ENCODE results near the gene OR6B1. TPM values are rescaled to one million over a fixed set of nuclear protein-coding genes. Genes with fewer than 3 reads are reported as not detected.

The OR6B1 gene
- not detected in 2 replicates for total RNA-seq

DNA sequence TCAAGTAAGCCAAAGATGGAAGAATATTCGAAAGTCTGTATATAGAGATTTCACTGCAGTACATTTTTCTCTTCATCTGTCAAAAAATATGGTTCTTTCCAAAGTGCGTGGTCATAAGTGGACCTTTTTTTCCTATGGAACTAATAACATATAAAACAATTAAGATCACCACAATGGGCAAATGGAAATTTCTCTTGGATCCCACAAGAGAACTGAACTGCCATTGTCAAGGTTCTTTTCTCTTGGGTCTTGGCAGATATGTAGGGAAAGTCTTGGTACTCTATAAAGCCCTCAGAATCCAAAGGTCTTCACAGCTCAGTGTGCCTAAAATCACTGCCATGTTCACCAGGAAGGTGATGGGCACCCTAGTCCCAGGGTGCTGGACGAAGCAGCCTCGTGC lies at the start of gene OR6B1:
Gene OR6B1 (plus strand): TSS at position 301 of the 400 bp plus-strand sequence. CDS start 3,677 bp downstream, outside the sequence.
- no peaks in the 10 kb centered on the region for H3K36me3 Mint-ChIP-seq (ENCODE audit: low read depth)
- no peak for DNase-seq (ENCODE audit: low spot score)
- H3K27me3 Mint-ChIP-seq (ENCODE audit: insufficient read depth): peaks cover 2% of the 10 kb centered on the region
- H3K4me1 Mint-ChIP-seq (ENCODE audit: low read depth): no peaks in the 10 kb centered on the region
- intact Hi-C loops (cut with micrococcal nuclease): no loop called here
- no peak within 1 kb of the TSS for H3K27ac Mint-ChIP-seq
- no peak within 1 kb of the TSS for H3K4me3 Mint-ChIP-seq
- H3K9me3 Mint-ChIP-seq: no peaks in the 10 kb centered on the region

- no peak overlapping the region for H3K27ac Mint-ChIP-seq
- H3K36me3 Mint-ChIP-seq (ENCODE audit: low read depth): no peaks in the 10 kb centered on the region
- H3K9me3 Mint-ChIP-seq: no peaks in the 10 kb centered on the region
- H3K4me3 Mint-ChIP-seq: no peak overlapping the region
- DNase-seq (ENCODE audit: low spot score): no peak
- intact Hi-C loops (cut with micrococcal nuclease): no loop called here
- H3K27me3 Mint-ChIP-seq (ENCODE audit: insufficient read depth): peaks cover 8% of the 10 kb centered on the region
- H3K4me1 Mint-ChIP-seq (ENCODE audit: low read depth): no peaks in the 10 kb centered on the region
These were observed 46.7 kb upstream of the OR6B1 start for GRCh38 chr7:143953421-143953820.

DNA sequence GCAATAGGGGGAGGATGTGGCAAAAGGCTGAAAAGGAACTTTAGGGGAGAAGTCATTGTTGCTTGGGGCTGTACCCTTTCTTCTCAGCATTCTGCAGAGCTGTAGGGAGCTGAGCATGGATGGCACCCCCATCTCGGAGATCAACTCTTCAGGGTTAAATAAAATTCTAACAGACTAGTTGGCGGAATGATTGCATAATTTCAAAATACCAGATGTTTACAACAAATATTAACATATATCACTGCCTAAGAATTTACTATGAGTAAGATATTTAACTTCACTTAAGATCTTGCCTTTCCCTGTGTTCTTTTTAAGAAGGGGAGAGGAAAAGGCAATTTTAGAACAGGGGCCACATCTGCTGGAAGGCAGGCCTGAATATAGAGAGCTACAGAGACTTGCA lies 46.0 kb upstream of the OR6B1 start:
- Mint-ChIP-seq H3K4me1 (ENCODE audit: low read depth) (no peaks in the 10 kb centered on the region), H3K9me3 (no peaks in the 10 kb centered on the region), H3K27ac (no peak overlapping the region), H3K4me3 (no peak overlapping the region), H3K36me3 (ENCODE audit: low read depth) (no peaks in the 10 kb centered on the region), H3K27me3 (ENCODE audit: insufficient read depth) (peaks cover 7% of the 10 kb centered on the region)
- intact Hi-C loops (cut with micrococcal nuclease): no loop called here
- no peak for DNase-seq (ENCODE audit: low spot score)

- H3K36me3 Mint-ChIP-seq (ENCODE audit: low read depth): no peaks in the 10 kb centered on the region
- no peaks in the 10 kb centered on the region for H3K4me1 Mint-ChIP-seq (ENCODE audit: low read depth)
- peaks cover 7% of the 10 kb centered on the region for H3K27me3 Mint-ChIP-seq (ENCODE audit: insufficient read depth)
- H3K27ac Mint-ChIP-seq: no peak within 1 kb of the TSS
- no peak within 1 kb of the TSS for H3K4me3 Mint-ChIP-seq
- intact Hi-C loops (cut with micrococcal nuclease): no loop called here
- H3K9me3 Mint-ChIP-seq: no peaks in the 10 kb centered on the region
- no peak for DNase-seq (ENCODE audit: low spot score)
These were observed 45.6 kb upstream of the OR6B1 start, which contains the start of gene OR2F1 for GRCh38 chr7:143954544-143954943. OR2F1 (plus strand) TSS chr7:143954844; CDS start chr7:143959971, 5,127 bp downstream.

DNA sequence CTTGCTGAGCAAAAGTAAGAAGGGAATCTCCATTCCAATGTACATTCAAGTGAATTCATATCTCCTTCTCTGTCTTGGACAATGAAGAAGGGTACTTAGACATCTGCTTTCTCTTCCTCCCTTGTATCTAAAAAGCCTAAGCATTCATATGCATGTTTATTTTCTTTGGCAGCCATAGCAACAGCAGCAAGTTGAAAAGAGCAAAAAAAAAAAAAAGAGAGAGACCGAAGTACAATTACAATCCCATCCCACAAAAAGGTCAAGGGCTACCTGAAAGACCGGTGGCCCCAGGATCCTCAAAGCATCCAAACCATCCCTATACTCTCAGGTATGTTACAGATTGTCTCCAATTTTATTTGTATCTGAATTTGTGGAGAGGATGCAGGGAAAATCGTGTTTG lies 41.3 kb upstream of the OR6B1 start:
- Mint-ChIP-seq H3K4me1 (ENCODE audit: low read depth) (no peaks in the 10 kb centered on the region), H3K27ac (no peak overlapping the region), H3K27me3 (ENCODE audit: insufficient read depth) (peaks cover 4% of the 10 kb centered on the region), H3K9me3 (no peaks in the 10 kb centered on the region), H3K4me3 (no peak overlapping the region), H3K36me3 (ENCODE audit: low read depth) (no peaks in the 10 kb centered on the region)
- DNase-seq (ENCODE audit: low spot score): no peak
- intact Hi-C loops (cut with micrococcal nuclease): no loop called here

GRCh38 chr7:143960813-143961610 lies 39.1 kb upstream of the OR6B1 start:
- Mint-ChIP-seq H3K9me3 (no peaks in the 10 kb centered on the region), H3K27ac (no peak overlapping the region), H3K4me3 (no peak overlapping the region), H3K4me1 (ENCODE audit: low read depth) (no peaks in the 10 kb centered on the region), H3K27me3 (ENCODE audit: insufficient read depth) (peaks cover 6% of the 10 kb centered on the region), H3K36me3 (ENCODE audit: low read depth) (no peaks in the 10 kb centered on the region)
- intact Hi-C loops (cut with micrococcal nuclease): no loop called here
- no peak for DNase-seq (ENCODE audit: low spot score)

GRCh38 chr7:143965280-143965679 lies 34.8 kb upstream of the OR6B1 start:
- Mint-ChIP-seq H3K4me3 (no peak overlapping the region), H3K27ac (no peak overlapping the region), H3K36me3 (ENCODE audit: low read depth) (no peaks in the 10 kb centered on the region), H3K27me3 (ENCODE audit: insufficient read depth) (peaks cover 2% of the 10 kb centered on the region), H3K4me1 (ENCODE audit: low read depth) (no peaks in the 10 kb centered on the region), H3K9me3 (no peaks in the 10 kb centered on the region)
- intact Hi-C loops (cut with micrococcal nuclease): no loop called here
- DNase-seq (ENCODE audit: low spot score): no peak

- Mint-ChIP-seq H3K27ac (no peak overlapping the region), H3K36me3 (ENCODE audit: low read depth) (no peaks in the 10 kb centered on the region), H3K9me3 (no peaks in the 10 kb centered on the region), H3K27me3 (ENCODE audit: insufficient read depth) (peaks cover 2% of the 10 kb centered on the region), H3K4me3 (no peak overlapping the region), H3K4me1 (ENCODE audit: low read depth) (no peaks in the 10 kb centered on the region)
- no peak for DNase-seq (ENCODE audit: low spot score)
- intact Hi-C loops (cut with micrococcal nuclease): no loop called here
These were observed 32.7 kb upstream of the OR6B1 start for GRCh38 chr7:143967398-143967797.

DNA sequence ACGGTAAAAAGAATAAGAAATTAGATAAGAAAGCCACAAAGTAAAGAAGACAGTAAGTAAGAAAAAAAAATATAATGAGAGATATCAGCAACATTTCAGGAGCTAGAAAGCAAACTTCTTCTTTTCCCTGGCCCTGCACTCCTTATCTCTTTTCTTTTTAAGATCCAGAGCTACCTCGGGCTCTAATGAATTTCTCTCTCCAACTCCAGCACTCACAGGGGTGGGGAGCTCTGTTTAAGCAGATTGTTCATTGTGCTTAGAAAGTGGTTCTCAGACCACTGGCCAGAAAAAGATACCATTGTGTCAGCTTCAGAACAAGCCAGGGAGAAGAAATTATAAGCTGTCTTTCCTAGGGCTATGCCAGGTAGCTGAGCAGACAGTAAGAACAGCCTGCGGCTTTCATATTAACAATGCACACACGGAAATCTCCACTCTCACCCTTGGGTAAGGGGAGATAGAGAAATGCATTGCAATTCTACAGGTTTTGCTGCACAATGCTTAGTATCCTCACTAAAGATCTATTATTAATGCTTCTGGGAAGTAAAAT lies 26.2 kb upstream of the OR6B1 start:
- Mint-ChIP-seq H3K36me3 (ENCODE audit: low read depth) (no peaks in the 10 kb centered on the region), H3K9me3 (no peaks in the 10 kb centered on the region), H3K27ac (no peak overlapping the region), H3K4me1 (ENCODE audit: low read depth) (no peaks in the 10 kb centered on the region), H3K4me3 (no peak overlapping the region), H3K27me3 (ENCODE audit: insufficient read depth) (no peaks in the 10 kb centered on the region)
- no peak for DNase-seq (ENCODE audit: low spot score)
- intact Hi-C loops (cut with micrococcal nuclease): no loop called here

DNA sequence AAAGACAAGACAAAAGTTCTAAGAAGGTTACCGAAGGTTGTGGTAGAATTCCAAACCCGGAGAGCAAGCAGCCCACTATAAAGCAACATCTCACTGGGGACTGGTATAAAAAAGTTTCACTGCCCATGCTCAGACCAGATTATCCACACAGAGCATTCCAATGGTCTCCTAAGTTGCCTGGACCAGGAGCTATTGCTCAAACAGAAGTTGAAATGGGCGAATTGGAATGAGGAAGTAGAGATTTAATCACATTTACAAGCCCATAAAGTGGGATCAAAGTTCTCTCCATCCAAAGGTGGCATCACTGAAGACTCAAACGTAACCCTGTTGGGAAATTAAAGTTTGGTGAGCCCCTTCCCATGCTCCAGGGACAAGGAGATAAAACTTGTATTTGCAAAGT lies 25.7 kb upstream of the OR6B1 start:
- H3K4me1 Mint-ChIP-seq (ENCODE audit: low read depth): no peaks in the 10 kb centered on the region
- H3K36me3 Mint-ChIP-seq (ENCODE audit: low read depth): no peaks in the 10 kb centered on the region
- intact Hi-C loops (cut with micrococcal nuclease): no loop called here
- H3K4me3 Mint-ChIP-seq: no peak overlapping the region
- H3K27ac Mint-ChIP-seq: no peak overlapping the region
- H3K9me3 Mint-ChIP-seq: no peaks in the 10 kb centered on the region
- H3K27me3 Mint-ChIP-seq (ENCODE audit: insufficient read depth): no peaks in the 10 kb centered on the region
- no peak for DNase-seq (ENCODE audit: low spot score)

DNA sequence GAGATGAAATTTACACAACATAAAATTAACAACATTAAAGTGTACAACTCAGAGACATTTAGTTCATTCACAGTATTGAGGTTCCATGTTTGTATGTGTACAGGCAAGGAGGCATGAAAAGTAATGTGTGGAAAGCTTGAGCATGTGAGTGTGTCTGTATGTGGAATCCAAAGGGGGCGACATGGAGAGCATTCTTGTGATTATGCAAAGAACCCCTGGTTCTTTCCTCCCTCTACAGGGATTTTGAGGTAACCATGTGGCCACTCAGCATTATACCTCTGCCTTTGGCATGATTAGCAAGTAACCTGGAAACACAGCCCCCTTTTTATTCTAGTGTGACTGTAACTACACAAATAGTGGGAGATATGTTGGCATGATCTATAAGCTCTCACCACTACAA lies 24.5 kb upstream of the OR6B1 start:
- no peaks in the 10 kb centered on the region for H3K27me3 Mint-ChIP-seq (ENCODE audit: insufficient read depth)
- no peak for DNase-seq (ENCODE audit: low spot score)
- no peak overlapping the region for H3K27ac Mint-ChIP-seq
- H3K4me1 Mint-ChIP-seq (ENCODE audit: low read depth): no peaks in the 10 kb centered on the region
- intact Hi-C loops (cut with micrococcal nuclease): no loop called here
- H3K4me3 Mint-ChIP-seq: no peak overlapping the region
- no peaks in the 10 kb centered on the region for H3K9me3 Mint-ChIP-seq
- H3K36me3 Mint-ChIP-seq (ENCODE audit: low read depth): no peaks in the 10 kb centered on the region

GRCh38 chr7:143978585-143978984 lies 21.5 kb upstream of the OR6B1 start:
- intact Hi-C loops (cut with micrococcal nuclease): no loop called here
- Mint-ChIP-seq H3K4me3 (no peak overlapping the region), H3K9me3 (no peaks in the 10 kb centered on the region), H3K4me1 (ENCODE audit: low read depth) (no peaks in the 10 kb centered on the region), H3K27me3 (ENCODE audit: insufficient read depth) (no peaks in the 10 kb centered on the region), H3K36me3 (ENCODE audit: low read depth) (no peaks in the 10 kb centered on the region), H3K27ac (no peak overlapping the region)
- no peak for DNase-seq (ENCODE audit: low spot score)

GRCh38 chr7:143979359-143979758 lies 20.8 kb upstream of the OR6B1 start:
- intact Hi-C loops (cut with micrococcal nuclease): no loop called here
- Mint-ChIP-seq H3K4me1 (ENCODE audit: low read depth) (no peaks in the 10 kb centered on the region), H3K27me3 (ENCODE audit: insufficient read depth) (no peaks in the 10 kb centered on the region), H3K9me3 (no peaks in the 10 kb centered on the region), H3K4me3 (no peak overlapping the region), H3K27ac (no peak overlapping the region), H3K36me3 (ENCODE audit: low read depth) (no peaks in the 10 kb centered on the region)
- DNase-seq (ENCODE audit: low spot score): no peak

Data from activated T-helper 1 cell treated with anti-CD3 and anti-CD28 coated beads, Interleukin-12 subunit alpha, Interleukin-12 subunit beta, Interleukin-2, Interleukin-4 antibody, amounts not matched to agents 30 ng/mL and 10 ng/mL and 1 ng/mL, durations not matched to agents 14 hours and 24 hours and 36 hours (primary cell).